Measurements from ENCODE around the gene CFAP299.
"Not testable (repeated sequence)": the region's sequence is repeated elsewhere in the genome, so short reads cannot be mapped to it uniquely, and the experiment has no call there.

The CFAP299 gene

GRCh38 chr4:80614319-80614718 lies 278.8 kb downstream of the CFAP299 start:
- DNase-seq: no peak

GRCh38 chr4:80615099-80615498 lies 279.6 kb downstream of the CFAP299 start:
- no peak for DNase-seq

GRCh38 chr4:80619070-80619674 lies 283.6 kb downstream of the CFAP299 start:
- peak in 1 of 2 experiments; percentile 3 for DNase-seq

- DNase-seq: no peak
Measured at GRCh38 chr4:80631861-80632260, 296.3 kb downstream of the CFAP299 start.

GRCh38 chr4:80637190-80637589 lies 301.7 kb downstream of the CFAP299 start:
- DNase-seq: no peak

GRCh38 chr4:80646061-80646460 lies 310.5 kb downstream of the CFAP299 start:
- no peak for DNase-seq

GRCh38 chr4:80655662-80656061 lies 320.1 kb downstream of the CFAP299 start:
- DNase-seq: no peak

- not testable (repeated sequence) for DNase-seq
Measured at GRCh38 chr4:80670118-80670517, 334.6 kb downstream of the CFAP299 start.

- no peak for DNase-seq
Measured at GRCh38 chr4:80678413-80678812, 342.9 kb downstream of the CFAP299 start.

- no peak for DNase-seq
Measured at GRCh38 chr4:80680934-80681333, 345.4 kb downstream of the CFAP299 start.

- no peak for DNase-seq
Measured at GRCh38 chr4:80685214-80685613, 349.7 kb downstream of the CFAP299 start.

- not testable (repeated sequence) for DNase-seq
Measured at GRCh38 chr4:80687736-80688135, 352.2 kb downstream of the CFAP299 start.

- DNase-seq: no peak
Measured at GRCh38 chr4:80694171-80694570, 358.6 kb downstream of the CFAP299 start.

GRCh38 chr4:80705311-80705710 lies 369.8 kb downstream of the CFAP299 start:
- no peak for DNase-seq

- DNase-seq: no peak
Measured at GRCh38 chr4:80709082-80709869, 373.7 kb downstream of the CFAP299 start.

- DNase-seq: no peak
Measured at GRCh38 chr4:80710748-80711451, 375.4 kb downstream of the CFAP299 start.

GRCh38 chr4:80711956-80712355 lies 376.4 kb downstream of the CFAP299 start:
- no peak for DNase-seq

GRCh38 chr4:80713409-80713808 lies 377.9 kb downstream of the CFAP299 start:
- no peak for DNase-seq

GRCh38 chr4:80717204-80717603 lies 381.7 kb downstream of the CFAP299 start:
- no peak for DNase-seq

GRCh38 chr4:80726471-80726870 lies 390.9 kb downstream of the CFAP299 start:
- DNase-seq: no peak

- DNase-seq: no peak
Measured at GRCh38 chr4:80730158-80730557, 394.6 kb downstream of the CFAP299 start.

GRCh38 chr4:80731436-80731835 lies 395.9 kb downstream of the CFAP299 start:
- no peak for DNase-seq

- no peak for DNase-seq
Measured at GRCh38 chr4:80732010-80732409, 396.5 kb downstream of the CFAP299 start.

- no peak for DNase-seq
Measured at GRCh38 chr4:80740375-80740774, 404.8 kb downstream of the CFAP299 start.

Measured in SW 1271 (cell line).